IPS DF 19.7 (cell line): ENCODE results near the gene TAB2.

ENCODE experiments used
- DNase-seq: peaks from one replicate; pipeline ENCODE4 v3.0.0-alpha.2; 2013; ENCODE audit warnings: low read depth, low spot score

Gene TAB2

GRCh38 chr6:149371154-149371553 lies 53.6 kb downstream of the TAB2 start:
- no peak for DNase-seq

- no peak for DNase-seq
Measured at GRCh38 chr6:149372062-149372461, 54.5 kb downstream of the TAB2 start.

- no peak for DNase-seq
Measured at GRCh38 chr6:149373511-149373910, 56.0 kb downstream of the TAB2 start.

GRCh38 chr6:149379977-149380376 lies 62.5 kb downstream of the TAB2 start:
- no peak for DNase-seq

GRCh38 chr6:149380523-149380922 lies 63.0 kb downstream of the TAB2 start:
- DNase-seq = no peak

- DNase-seq = no peak
Measured at GRCh38 chr6:149383371-149383770, 65.9 kb downstream of the TAB2 start.

- DNase-seq = no peak
Measured at GRCh38 chr6:149384464-149384863, 67.0 kb downstream of the TAB2 start.

GRCh38 chr6:149385998-149386646 lies 68.6 kb downstream of the TAB2 start:
- no peak for DNase-seq

- no peak for DNase-seq
Measured at GRCh38 chr6:149387779-149388512, 70.4 kb downstream of the TAB2 start.

GRCh38 chr6:149389509-149390297 lies 72.2 kb downstream of the TAB2 start:
- no peak for DNase-seq

- no peak for DNase-seq
Measured at GRCh38 chr6:149392093-149392492, 74.6 kb downstream of the TAB2 start.

- no peak for DNase-seq
Measured at GRCh38 chr6:149392535-149392934, 75.0 kb downstream of the TAB2 start.

- no peak for DNase-seq
Measured at GRCh38 chr6:149393002-149393679, 75.6 kb downstream of the TAB2 start.

- no peak for DNase-seq
Measured at GRCh38 chr6:149395185-149395584, 77.7 kb downstream of the TAB2 start.

GRCh38 chr6:149397384-149397783 lies 79.9 kb downstream of the TAB2 start:
- no peak for DNase-seq

GRCh38 chr6:149400050-149400449 lies 82.5 kb downstream of the TAB2 start, which contains the start of gene SUMO4:
Gene SUMO4, plus strand, starts transcription at chr6:149400262. Its CDS starts 130 bp downstream, at chr6:149400392.
- DNase-seq = no peak

GRCh38 chr6:149403534-149403933 lies 86.0 kb downstream of the TAB2 start:
- DNase-seq = no peak

GRCh38 chr6:149405823-149406765 lies 88.6 kb downstream of the TAB2 start:
- no peak for DNase-seq

- no peak for DNase-seq
Measured at GRCh38 chr6:149409617-149410016, 92.1 kb downstream of the TAB2 start.

GRCh38 chr6:149410557-149410956 lies 93.0 kb downstream of the TAB2 start:
- DNase-seq = no peak

GRCh38 chr6:149414009-149414408 lies 96.5 kb downstream of the TAB2 start:
- no peak for DNase-seq
